ENCODE measurements around the gene ZSCAN4.

- TF ChIP-seq CTCF (IDR thresholded peaks at IDR 0.05; ENCODE audit: insufficient read depth, low read length, poor library complexity, severe bottlenecking) (no peak), EZH2phosphoT487 (conservative IDR thresholded peaks at IDR 0.05; ENCODE audit: low read length) (no peak)
Observed at GRCh38 chr19:57675881-57676280, 7.1 kb downstream of the ZSCAN4 start.
